ENCODE measurements around the gene HDAC4. TPM values are rescaled to one million over a fixed set of nuclear protein-coding genes. Genes with fewer than 3 reads are reported as not detected.

Gene HDAC4
- total RNA-seq, 1 donor from 2014 or later = 11.8 TPM

- no peak for DNase-seq (ENCODE audit: low read depth)
- no peak for FAIRE-seq
- peaks cover 20% of the 10 kb centered on the region for H3K27me3 Mint-ChIP-seq (ENCODE audit: low read depth, unreplicated experiment)
Measured at GRCh38 chr2:239411549-239412319, 10.9 kb upstream of the HDAC4 start.

GRCh38 chr2:239411117-239411516, 10.3 kb upstream of the HDAC4 start:
- Mint-ChIP-seq H3K9me3 (ENCODE audit: unreplicated experiment) (peaks cover 7% of the 10 kb centered on the region), H3K27me3 (ENCODE audit: low read depth, unreplicated experiment) (peaks cover 17% of the 10 kb centered on the region), H3K36me3 (ENCODE audit: low read depth, unreplicated experiment) (no peaks in the 10 kb centered on the region), H3K27ac (ENCODE audit: unreplicated experiment) (no peak overlapping the region), H3K4me1 (ENCODE audit: low read depth, unreplicated experiment) (no peaks in the 10 kb centered on the region), H3K4me3 (ENCODE audit: unreplicated experiment) (no peak overlapping the region)
- no peaks in the 10 kb centered on the region for H4K20me1 ChIP-seq (ENCODE audit: insufficient read depth, low read length)
- H3K9ac ChIP-seq (ENCODE audit: low read length) = no peak overlapping the region
- no peaks in the 10 kb centered on the region for H3K36me3 ChIP-seq (ENCODE audit: insufficient read depth, low read length)
- no peak overlapping the region for H3K27ac ChIP-seq (ENCODE audit: low read depth, low read length)
- peaks cover 6% of the 10 kb centered on the region for H3K9me3 ChIP-seq (ENCODE audit: insufficient read depth, low read depth, low read length)
- DNase-seq (ENCODE audit: low read depth) = no peak
- TF ChIP-seq CTCF (IDR thresholded peaks at IDR 0.05; ENCODE audit: insufficient read depth, low read depth, low read length) (no peak), EZH2 (IDR thresholded peaks at IDR 0.05; ENCODE audit: insufficient read depth, low read length) (no peak)
- no peaks in the 10 kb centered on the region for H3K4me1 ChIP-seq (ENCODE audit: insufficient read depth, low read length)
- no peak overlapping the region for H2AFZ ChIP-seq (ENCODE audit: low read depth, low read length)
- H3K4me2 ChIP-seq (ENCODE audit: low read length) = no peak overlapping the region
- no peak overlapping the region for H3K4me3 ChIP-seq (ENCODE audit: insufficient read depth, low read depth, low read length)
- H3K79me2 ChIP-seq (ENCODE audit: insufficient read depth, low read length) = no peaks in the 10 kb centered on the region
- no peak for FAIRE-seq
- H3K27me3 ChIP-seq (ENCODE audit: insufficient read depth, low read length) = no peaks in the 10 kb centered on the region

More at GRCh38 chr2:239411549-239412319, 10.9 kb upstream of the HDAC4 start:
- H3K36me3 Mint-ChIP-seq (ENCODE audit: low read depth, unreplicated experiment) = no peaks in the 10 kb centered on the region
- no peak overlapping the region for H3K27ac ChIP-seq (ENCODE audit: low read depth, low read length)
- TF ChIP-seq CTCF (IDR thresholded peaks at IDR 0.05; ENCODE audit: insufficient read depth, low read depth, low read length) (no peak), EZH2 (IDR thresholded peaks at IDR 0.05; ENCODE audit: insufficient read depth, low read length) (no peak)
- H3K27ac Mint-ChIP-seq (ENCODE audit: unreplicated experiment) = no peak overlapping the region
- no peak overlapping the region for H3K4me2 ChIP-seq (ENCODE audit: low read length)
- H3K27me3 ChIP-seq (ENCODE audit: insufficient read depth, low read length) = no peaks in the 10 kb centered on the region
- no peak overlapping the region for H2AFZ ChIP-seq (ENCODE audit: low read depth, low read length)
- H3K4me3 Mint-ChIP-seq (ENCODE audit: unreplicated experiment) = no peak overlapping the region
- H3K9ac ChIP-seq (ENCODE audit: low read length) = no peak overlapping the region
- H3K4me1 ChIP-seq (ENCODE audit: insufficient read depth, low read length) = no peaks in the 10 kb centered on the region
- H3K79me2 ChIP-seq (ENCODE audit: insufficient read depth, low read length) = no peaks in the 10 kb centered on the region
- peaks cover 6% of the 10 kb centered on the region for H3K9me3 ChIP-seq (ENCODE audit: insufficient read depth, low read depth, low read length)
- H3K4me1 Mint-ChIP-seq (ENCODE audit: low read depth, unreplicated experiment) = no peaks in the 10 kb centered on the region
- H3K36me3 ChIP-seq (ENCODE audit: insufficient read depth, low read length) = no peaks in the 10 kb centered on the region
- peaks cover 10% of the 10 kb centered on the region for H3K9me3 Mint-ChIP-seq (ENCODE audit: unreplicated experiment)
- H4K20me1 ChIP-seq (ENCODE audit: insufficient read depth, low read length) = no peaks in the 10 kb centered on the region
- H3K4me3 ChIP-seq (ENCODE audit: insufficient read depth, low read depth, low read length) = no peak overlapping the region

- Mint-ChIP-seq H3K4me3 (ENCODE audit: unreplicated experiment) (no peak overlapping the region), H3K9me3 (ENCODE audit: unreplicated experiment) (peaks cover 7% of the 10 kb centered on the region), H3K27ac (ENCODE audit: unreplicated experiment) (no peak overlapping the region), H3K27me3 (ENCODE audit: low read depth, unreplicated experiment) (peaks cover 17% of the 10 kb centered on the region), H3K4me1 (ENCODE audit: low read depth, unreplicated experiment) (no peaks in the 10 kb centered on the region), H3K36me3 (ENCODE audit: low read depth, unreplicated experiment) (no peaks in the 10 kb centered on the region)
- no peak overlapping the region for H3K4me2 ChIP-seq (ENCODE audit: low read length)
- no peaks in the 10 kb centered on the region for H3K36me3 ChIP-seq (ENCODE audit: insufficient read depth, low read length)
- no peaks in the 10 kb centered on the region for H4K20me1 ChIP-seq (ENCODE audit: insufficient read depth, low read length)
- H3K9me3 ChIP-seq (ENCODE audit: insufficient read depth, low read depth, low read length) = peaks cover 6% of the 10 kb centered on the region
- H3K4me3 ChIP-seq (ENCODE audit: insufficient read depth, low read depth, low read length) = no peak overlapping the region
- no peaks in the 10 kb centered on the region for H3K27me3 ChIP-seq (ENCODE audit: insufficient read depth, low read length)
- no peak for TF ChIP-seq EZH2 (IDR thresholded peaks at IDR 0.05; ENCODE audit: insufficient read depth, low read length)
- no peak for TF ChIP-seq CTCF (IDR thresholded peaks at IDR 0.05; ENCODE audit: insufficient read depth, low read depth, low read length)
- no peak overlapping the region for H3K27ac ChIP-seq (ENCODE audit: low read depth, low read length)
- no peaks in the 10 kb centered on the region for H3K79me2 ChIP-seq (ENCODE audit: insufficient read depth, low read length)
- H3K9ac ChIP-seq (ENCODE audit: low read length) = no peak overlapping the region
- DNase-seq (ENCODE audit: low read depth) (no peak), FAIRE-seq (no peak)
- no peaks in the 10 kb centered on the region for H3K4me1 ChIP-seq (ENCODE audit: insufficient read depth, low read length)
- H2AFZ ChIP-seq (ENCODE audit: low read depth, low read length) = no peak overlapping the region
Measured at GRCh38 chr2:239409976-239410375, 9.2 kb upstream of the HDAC4 start.
